GM19240 (cell line): ENCODE data around the gene IL1A.
A peak's percentile ranks its signal among the peaks of the same experiment; 100 is the strongest.
"Not testable (repeated sequence)": the region's sequence is repeated elsewhere in the genome, so short reads cannot be mapped to it uniquely, and the experiment has no call there.

ENCODE experiments used
- DNase-seq: peaks from one replicate; pipeline ENCODE4 v3.0.0; 2011; ENCODE audit warnings: low spot score; ENCODE audit not compliant: insufficient read length

The IL1A gene, protein sequence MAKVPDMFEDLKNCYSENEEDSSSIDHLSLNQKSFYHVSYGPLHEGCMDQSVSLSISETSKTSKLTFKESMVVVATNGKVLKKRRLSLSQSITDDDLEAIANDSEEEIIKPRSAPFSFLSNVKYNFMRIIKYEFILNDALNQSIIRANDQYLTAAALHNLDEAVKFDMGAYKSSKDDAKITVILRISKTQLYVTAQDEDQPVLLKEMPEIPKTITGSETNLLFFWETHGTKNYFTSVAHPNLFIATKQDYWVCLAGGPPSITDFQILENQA

DNA sequence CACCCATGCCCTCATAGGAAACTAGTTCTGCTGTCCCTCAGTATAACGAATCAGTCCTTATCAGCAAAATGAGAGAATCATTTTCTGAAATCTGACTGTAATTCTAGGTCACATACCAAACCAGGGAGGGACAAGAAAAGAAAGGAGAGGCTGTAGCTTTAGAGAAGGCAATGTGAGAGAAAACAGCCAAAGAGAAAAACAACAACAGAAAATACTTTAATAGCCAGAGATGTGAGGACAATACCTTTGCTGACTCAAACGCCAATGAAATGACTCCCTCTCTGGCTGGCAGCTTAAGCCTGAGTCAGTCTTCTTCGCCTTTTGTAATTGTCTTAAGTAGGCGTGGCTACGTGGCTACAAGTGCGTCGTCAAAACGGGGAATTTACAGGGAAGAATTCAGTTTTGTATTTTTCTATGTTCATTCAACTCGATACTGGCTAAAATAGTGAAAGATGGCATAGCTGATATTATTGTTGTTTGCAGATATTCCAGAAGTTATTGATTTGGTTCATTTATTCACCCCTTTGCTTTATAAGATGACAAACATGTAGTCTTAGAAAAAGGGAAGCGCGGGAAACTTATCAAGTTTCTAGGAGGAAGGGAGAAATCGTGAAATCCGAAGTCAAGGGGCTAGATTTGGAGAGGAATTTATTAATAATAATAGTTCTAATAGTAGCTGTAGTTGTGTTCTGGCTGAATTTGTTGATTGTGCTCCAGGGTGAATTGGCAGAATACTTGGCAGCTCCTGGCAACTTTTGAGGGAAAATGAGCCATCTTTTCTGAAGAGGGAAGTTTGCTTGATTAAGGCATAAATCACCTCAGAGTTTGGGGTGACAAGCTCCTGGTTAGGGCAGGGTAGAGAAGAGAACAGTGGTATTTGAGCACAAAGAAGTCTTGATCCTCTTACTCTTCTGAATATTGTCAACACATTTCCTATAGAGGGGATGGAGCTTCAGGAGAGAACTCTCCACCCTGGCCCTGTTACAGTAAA is at the start of gene IL1A:
IL1A (minus strand) TSS at position 295 of the 991 bp plus-strand sequence. CDS start 723 bp downstream, outside the sequence.
- DNase-seq: no peak

DNA sequence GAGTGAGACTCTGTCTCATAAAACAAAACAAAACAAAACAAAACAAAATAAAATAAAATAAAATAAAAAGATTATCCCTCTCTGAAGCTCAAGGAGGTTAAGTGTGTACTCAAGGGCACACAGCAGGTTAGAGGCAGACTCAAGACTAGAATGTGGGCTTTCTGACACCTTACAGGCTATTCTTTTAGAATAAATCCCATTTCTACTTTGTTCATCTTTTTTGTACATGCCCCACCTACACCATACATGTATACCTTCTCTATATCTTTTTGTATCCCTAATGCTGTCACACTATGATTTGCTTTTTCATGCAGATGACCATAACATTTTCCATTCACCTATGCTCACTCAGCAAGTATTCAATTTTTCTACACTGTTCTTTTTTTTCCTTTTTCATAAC is 49.7 kb upstream of the IL1A start:
- no peak for DNase-seq

DNA sequence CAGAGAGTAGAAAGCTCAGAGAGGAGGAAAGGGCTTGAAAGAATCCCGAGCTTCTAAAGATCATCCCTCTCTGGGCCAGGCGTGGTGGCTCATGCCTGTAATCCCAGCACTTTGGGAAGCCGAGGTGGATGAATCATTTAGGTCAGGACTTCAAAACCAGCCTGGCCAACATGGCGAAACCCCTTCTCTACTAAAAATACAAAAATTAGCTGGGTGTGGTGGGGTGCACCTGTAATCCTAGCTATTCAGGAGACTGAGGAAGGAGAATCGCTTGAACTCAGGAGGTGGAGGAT is 49.3 kb upstream of the IL1A start:
- DNase-seq: not testable (repeated sequence)

DNA sequence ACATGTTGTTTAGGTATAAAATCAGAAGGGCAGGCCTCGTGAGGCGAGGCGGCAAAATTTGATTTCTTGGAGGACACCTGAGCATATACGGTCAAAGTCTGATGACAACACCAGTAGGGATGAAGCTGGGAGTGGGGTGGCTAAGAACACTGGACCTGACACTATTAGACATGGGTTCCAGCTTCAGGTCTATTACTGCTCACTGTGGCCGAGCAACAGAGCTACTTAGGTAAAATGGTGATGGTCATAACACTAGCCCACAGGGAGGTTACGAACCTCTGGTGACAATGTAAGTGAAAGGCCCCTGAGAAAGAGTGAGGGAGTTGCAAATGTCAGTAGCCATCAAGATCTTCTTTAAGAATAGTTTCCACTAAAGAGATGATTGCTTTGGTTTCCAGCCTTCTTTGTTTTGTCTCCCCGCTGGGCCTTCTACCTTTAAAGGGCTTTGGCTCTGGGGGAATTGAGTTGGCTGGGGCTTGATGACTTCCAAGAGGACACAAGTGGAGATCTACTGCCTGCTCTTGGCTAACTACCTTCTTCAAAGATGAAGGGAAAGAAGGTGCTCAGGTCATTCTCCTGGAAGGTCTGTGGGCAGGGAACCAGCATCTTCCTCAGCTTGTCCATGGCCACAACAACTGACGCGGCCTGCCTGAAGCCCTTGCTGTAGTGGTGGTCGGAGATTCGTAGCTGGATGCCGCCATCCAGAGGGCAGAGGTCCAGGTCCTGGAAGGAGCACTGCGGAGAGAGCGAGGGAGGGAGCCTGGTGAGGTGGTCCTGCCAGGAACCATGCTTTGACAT is 48.7 kb upstream of the IL1A start:
- no peak for DNase-seq

DNA sequence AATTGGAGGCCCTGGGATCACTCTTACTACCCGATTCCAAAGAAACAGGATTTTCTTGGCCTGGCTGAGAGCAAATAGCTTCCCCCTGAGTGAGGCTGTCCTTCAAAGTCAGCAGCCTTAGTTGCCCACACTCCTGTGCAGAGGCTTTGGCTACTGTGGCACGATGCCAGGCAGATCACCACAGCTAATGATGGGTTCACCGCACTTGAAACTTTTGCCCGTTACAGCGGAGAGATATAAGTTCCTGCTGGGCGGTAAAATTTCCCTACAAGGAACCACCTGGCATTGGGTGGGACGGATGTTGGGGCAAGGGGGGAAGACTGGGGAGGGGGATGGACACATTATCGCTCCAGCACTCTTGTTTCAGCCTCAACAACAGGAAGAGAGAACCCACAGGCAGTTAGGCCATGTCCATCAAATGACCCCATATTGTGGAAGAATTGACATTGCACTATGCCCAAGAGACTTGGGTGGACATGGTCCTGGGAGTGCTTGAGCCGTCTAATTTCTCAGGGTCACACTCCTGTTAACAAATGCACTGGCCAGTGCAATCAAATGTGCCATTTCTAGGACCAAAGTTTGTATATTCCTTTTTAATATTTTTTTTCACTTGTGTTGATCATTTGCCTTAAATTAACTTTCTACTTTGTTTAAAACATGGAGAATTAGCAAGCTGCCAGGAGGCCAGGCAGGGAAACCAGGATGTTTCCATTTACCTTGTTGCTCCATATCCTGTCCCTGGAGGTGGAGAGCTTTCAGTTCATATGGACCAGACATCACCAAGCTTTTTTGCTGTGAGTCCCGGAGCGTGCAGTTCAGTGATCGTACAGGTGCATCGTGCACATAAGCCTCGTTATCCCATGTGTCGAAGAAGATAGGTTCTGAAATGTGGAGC is 47.9 kb upstream of the IL1A start:
- DNase-seq: no peak

DNA sequence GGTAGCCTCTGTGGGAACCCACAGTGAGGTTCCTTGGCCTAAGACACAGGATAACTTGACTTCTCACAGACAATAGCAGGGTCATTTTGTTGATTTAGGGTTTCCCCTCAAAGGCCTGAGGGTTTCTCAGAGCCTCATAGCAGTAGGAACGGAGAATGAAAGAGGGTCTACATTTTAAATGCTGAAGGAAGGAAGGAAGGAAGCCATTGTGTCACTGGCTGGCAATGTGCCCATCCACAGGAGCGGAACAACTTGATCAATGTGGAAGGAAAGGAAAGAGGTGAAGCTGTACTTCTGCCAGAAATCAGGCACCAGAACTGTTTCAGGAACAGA is 47.2 kb upstream of the IL1A start:
- no peak for DNase-seq

DNA sequence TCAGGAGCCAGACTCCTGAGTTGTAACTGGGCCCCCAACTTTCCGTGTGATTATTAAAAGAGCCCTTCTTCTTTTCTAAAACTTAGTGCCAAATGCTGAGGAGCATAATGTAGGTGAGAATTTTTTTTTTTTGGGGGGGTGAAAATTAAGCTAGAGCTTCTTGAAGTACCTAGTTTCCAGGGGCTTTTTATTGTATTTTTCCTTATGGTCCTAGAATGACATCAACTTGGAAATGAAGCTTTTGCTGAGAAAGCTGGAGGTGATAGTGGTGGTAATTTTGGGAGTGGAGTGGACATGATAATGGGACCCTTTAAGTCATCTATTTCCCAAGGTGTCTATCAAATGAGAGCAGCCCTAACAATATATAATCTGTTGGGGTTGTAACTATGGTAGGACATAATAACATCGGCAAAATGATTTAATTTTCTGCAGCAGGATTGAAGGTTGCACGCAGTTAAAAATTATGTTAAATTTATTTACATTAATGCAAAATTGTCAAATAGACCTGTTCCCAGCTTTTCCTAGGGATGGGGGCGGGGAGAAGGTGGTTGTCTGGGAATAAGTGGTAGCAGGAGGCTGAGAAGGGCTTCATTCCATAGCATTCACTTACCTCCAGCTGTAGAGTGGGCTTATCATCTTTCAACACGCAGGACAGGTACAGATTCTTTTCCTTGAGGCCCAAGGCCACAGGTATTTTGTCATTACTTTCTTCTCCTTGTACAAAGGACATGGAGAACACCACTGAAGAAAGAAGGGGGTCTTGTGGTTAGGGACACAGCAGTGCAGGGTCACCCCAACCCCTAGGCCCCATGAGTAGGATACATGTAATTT is 46.6 kb upstream of the IL1A start:
- no peak for DNase-seq

DNA sequence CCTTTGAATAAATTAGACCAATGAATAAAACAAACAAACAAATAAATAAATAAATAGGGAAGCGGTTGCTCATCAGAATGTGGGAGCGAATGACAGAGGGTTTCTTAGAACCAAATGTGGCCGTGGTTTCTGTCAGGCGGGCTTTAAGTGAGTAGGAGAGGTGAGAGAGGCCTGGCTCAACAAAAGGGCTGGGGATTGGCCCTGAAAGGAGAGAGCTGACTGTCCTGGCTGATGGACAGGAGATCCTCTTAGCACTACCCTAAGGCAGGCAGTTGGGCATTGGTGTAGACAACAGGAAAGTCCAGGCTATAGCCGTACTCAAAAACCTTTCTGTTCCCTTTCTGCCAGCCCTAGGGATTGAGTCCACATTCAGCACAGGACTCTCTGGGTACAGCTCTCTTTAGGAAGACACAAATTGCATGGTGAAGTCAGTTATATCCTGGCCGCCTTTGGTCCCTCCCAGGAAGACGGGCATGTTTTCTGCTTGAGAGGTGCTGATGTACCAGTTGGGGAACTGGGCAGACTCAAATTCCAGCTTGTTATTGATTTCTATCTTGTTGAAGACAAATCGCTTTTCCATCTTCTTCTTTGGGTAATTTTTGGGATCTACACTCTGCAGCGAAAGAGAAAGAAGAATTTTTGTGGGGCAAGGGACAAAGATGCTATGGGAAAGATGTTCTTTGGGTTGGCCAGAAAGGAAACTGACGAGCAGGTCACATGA is 45.8 kb upstream of the IL1A start:
- DNase-seq: no peak

DNA sequence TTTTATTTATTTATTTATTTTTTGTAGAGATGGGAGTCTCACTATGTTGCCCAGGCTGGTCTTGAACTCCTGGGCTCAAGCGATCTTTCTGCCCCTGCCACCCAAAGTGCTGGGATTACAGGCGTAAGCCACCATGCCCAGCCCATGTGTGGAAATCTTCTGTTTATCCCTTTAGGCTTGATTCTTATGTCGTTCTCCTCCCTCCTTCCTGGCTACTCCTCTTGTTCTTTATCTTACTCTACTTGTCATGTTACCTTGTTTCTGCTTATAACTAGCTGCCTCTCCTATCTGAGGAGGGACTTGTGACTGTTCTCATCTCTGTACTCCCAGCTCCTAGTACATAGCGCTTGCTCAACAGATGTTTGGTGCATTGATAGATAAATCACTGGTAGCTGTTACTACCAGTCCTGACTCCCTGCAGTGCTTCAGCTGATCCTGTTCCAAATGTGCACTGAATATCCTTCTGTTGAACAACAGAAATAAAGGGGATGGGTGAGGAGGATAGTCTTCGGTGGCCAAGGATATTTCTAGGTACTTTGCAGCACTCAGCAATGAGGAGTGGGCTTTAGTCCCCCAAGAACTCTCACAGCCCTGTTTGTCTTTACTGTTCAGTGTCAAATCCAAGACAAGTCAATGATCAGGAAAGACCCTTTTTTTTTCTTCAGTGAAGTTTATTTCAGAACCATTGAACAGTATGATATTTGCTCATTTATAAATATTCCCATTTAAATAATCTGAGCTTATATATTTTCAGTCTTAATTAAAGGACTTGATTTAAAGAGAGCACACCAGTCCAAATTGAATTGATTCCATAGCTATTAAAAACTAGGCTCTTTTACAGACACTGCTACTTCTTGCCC is 45.0 kb upstream of the IL1A start:
- no peak for DNase-seq

DNA sequence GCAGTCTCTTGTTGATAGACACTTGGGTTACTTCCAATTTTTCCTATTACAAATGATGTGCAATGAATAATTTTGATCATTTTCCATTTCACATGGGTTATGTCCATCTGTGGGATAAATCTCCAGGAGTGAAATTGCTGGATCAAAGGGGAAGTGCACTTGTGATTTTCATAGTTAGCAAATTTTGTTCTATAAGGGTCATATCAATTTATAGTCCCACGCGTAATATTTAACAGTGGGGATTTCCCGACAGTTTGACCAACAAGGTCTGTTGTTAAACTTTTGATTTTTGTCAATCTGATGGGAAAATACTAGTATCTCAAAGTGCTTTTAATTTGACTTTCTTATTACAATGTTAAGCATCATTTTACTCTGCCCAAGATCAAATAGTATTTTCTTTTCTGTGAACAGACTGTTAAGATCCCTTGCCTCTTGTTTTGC is 44.0 kb upstream of the IL1A start:
- no peak for DNase-seq

DNA sequence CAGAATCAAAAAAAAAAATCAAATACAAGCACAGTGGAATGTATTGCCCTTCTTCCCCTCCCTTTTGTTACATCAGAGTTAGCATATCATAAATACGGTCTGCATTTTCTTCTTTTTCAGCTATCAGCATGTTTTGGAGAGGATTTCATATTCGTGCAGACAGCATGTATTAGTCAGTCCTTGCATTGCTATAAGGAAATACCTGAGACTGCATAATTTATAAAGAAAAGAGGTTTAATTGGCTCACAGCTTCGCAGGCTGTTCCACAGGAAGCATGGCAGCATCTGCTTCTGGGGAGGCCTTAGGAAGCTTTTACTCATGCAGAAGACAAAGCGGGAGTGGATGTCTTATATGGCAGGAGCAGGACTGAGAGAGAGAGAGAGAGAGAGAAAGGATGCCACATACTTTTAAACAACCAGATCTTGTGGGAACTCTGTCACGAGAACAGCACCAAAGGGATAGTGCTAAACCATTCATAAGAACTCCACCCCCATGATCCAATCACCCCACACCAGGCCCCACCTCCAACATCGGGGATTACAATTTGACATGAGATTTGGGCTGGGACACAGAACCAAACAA is 43.4 kb upstream of the IL1A start:
- DNase-seq: no peak

DNA sequence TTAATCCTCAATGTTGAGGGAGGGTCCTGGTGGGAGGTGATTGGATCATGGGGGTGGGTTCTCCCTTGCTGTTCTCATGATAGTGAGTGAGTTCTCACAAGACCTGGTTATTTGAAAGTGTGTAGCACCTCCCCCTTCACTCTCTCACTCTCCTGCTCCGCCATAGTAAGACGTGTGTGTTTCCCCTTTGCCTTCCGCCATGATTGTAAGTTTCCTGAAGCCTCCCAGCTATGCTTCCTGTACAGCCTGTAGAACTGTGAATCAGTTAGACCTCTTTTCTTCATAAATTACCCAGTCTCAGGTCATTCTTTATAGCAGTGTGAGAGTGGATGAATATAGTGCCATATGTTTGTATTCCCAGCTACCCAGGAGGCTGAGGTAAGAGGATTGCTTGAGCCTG is 42.7 kb upstream of the IL1A start:
- DNase-seq: no peak

DNA sequence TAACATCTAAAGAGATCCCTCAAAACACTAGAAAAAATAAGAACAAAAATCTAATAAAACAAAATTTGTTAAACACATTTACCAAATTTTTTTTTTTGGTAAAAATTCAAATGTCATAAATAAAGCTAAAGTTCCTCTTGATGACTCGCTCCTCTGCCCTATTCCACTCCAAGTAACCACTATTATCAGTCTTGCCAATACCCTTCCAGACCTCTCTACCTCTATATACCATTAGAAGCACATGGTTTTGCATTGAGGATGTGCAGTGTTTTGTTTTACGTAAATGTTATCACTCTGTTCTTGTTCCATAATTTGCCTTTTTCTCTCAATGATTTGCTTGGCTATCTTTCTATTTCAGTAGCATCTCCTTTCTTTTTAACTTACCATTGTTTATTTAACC is 41.4 kb upstream of the IL1A start:
- no peak for DNase-seq

DNA sequence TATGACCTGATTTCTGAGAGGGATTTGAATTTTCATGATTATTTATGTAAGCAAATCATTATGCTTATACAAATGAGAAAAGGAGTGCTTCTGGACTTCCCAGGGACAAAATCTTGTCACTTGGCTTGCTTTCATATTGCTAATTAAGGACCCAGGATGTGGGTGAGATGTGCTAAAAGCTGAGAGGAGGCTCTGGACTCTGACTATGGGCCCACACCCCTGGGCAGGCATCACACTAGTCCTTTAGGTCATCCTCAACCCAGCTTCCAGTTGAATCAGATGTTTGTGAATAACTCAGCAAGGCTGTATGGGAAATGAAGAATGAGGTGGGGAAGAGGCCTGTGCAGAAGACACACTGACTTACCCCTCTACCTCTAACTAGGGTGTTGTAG is 40.4 kb upstream of the IL1A start:
- DNase-seq: no peak

DNA sequence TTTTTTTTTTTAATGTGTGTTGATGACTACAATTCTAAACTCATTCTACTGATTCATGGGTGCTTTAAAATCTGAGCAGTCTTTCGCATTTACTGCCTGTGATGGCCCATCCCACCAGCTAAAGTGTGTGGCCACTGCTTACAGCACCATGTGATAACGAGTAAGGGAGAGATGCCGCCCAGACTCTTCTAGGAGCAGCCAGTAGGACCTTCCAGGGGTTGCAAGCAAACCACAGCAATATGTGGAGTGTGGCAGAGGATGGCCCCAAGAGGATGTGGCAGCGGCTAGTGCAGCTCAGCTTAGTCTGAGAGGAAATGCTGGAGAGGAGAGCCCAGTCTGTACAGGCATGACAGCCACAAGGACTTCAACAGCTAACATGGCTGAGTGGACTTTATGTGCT is 37.4 kb upstream of the IL1A start:
- DNase-seq: no peak

DNA sequence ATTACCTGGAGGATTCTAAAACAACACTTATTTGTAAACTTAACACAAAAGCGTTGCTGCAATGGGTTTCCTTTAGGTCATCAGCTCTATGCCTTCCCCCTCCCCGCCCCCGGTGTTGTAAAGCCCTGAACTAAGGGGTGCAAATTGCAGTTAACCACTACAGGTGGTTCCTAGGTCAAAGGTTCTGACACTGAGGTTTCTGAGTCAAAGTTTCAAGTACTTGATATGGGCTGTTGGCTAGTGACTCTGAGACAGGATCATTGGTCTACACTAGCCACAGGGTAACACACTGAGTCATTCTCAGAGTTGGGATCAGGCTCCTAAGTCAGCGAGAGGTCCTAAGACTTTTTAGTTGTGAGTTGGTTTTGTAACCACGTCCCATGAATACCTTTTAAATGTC is 36.8 kb upstream of the IL1A start:
- peak; percentile 51 for DNase-seq

DNA sequence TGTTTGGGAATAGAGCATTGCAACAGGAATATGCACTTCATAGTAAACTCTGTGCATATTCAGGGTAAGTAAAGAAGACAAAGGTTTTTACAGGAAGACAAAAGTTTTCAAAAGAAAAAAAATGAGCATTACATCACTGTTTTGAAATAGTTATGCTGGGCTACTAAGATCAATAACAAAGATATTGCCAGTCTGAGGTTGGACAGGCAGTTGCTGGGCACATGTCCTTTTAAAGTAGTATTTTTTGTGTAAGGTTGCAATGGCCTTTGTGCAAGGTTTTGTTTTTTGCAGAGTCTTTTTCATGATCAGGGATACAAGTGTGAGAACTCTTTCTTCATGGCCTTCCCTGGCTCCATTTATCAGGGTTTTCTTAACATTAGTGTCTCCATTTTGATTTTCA is 36.0 kb upstream of the IL1A start:
- DNase-seq: no peak

DNA sequence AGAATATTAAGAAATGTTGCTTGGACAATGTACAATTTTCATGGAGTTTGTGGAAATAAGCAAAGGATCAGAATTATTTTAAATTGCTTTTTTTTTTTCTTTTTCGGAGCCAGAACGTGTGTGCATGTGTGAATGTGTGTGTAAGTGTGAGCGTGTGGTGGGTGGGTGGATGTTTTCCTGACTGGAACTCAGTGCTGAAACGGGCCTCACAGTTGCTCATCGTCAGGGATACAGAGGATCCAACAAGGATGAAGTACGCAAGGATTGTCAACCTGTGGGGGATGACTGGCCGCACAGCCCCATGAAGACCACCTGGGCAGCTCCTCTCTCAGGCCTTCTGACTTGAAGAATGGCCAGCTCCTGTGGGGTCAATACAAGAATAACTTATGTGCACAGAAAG is 34.8 kb upstream of the IL1A start:
- no peak for DNase-seq
